ENCODE measurements around the gene PHF20. TPM values are rescaled to one million over a fixed set of nuclear protein-coding genes. Genes with fewer than 3 reads are reported as not detected.

The PHF20 gene
- total RNA-seq, 1 donor from 2014 or later: 42.2 TPM

- Mint-ChIP-seq H3K9me3 (ENCODE audit: low read depth) (no peaks in the 10 kb centered on the region), H3K4me3 (ENCODE audit: low read depth) (no peak overlapping the region), H3K27ac (no peak overlapping the region), H3K27me3 (no peaks in the 10 kb centered on the region), H3K36me3 (ENCODE audit: insufficient read depth) (peaks cover 10% of the 10 kb centered on the region), H3K4me1 (ENCODE audit: low read depth) (peaks cover 18% of the 10 kb centered on the region)
- DNase-seq (ENCODE audit: low spot score, unreplicated experiment): no peak
- TF ChIP-seq, protein P1, sequence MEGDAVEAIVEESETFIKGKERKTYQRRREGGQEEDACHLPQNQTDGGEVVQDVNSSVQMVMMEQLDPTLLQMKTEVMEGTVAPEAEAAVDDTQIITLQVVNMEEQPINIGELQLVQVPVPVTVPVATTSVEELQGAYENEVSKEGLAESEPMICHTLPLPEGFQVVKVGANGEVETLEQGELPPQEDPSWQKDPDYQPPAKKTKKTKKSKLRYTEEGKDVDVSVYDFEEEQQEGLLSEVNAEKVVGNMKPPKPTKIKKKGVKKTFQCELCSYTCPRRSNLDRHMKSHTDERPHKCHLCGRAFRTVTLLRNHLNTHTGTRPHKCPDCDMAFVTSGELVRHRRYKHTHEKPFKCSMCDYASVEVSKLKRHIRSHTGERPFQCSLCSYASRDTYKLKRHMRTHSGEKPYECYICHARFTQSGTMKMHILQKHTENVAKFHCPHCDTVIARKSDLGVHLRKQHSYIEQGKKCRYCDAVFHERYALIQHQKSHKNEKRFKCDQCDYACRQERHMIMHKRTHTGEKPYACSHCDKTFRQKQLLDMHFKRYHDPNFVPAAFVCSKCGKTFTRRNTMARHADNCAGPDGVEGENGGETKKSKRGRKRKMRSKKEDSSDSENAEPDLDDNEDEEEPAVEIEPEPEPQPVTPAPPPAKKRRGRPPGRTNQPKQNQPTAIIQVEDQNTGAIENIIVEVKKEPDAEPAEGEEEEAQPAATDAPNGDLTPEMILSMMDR (IDR thresholded peaks at IDR 0.05; ENCODE audit: unreplicated experiment): no peak
Measured at GRCh38 chr20:35823147-35823546, 51.3 kb downstream of the PHF20 start.

DNA sequence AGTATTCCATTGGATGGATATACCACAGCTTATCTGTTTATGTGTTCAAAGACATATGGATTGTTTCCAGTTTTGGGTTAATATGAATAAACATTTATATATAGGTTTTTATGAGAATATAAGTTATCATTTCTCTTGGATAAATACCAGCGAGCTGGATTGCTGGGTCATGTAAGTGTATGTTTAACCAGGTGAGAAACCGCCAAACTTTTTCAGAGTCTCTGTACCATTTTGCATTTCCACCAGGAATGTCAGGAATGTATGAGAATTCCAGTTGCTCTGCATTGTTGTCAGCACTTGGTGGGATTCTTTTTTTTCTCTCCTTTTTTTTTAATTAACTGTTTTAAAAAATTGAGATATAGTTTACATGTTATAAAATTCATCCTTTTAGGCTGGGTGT, 52.1 kb downstream of the PHF20 start:
- Mint-ChIP-seq H3K9me3 (ENCODE audit: low read depth) (no peaks in the 10 kb centered on the region), H3K27ac (no peak overlapping the region), H3K36me3 (ENCODE audit: insufficient read depth) (peaks cover 10% of the 10 kb centered on the region), H3K27me3 (no peaks in the 10 kb centered on the region), H3K4me1 (ENCODE audit: low read depth) (peaks cover 18% of the 10 kb centered on the region), H3K4me3 (ENCODE audit: low read depth) (no peak overlapping the region)
- no peak for DNase-seq (ENCODE audit: low spot score, unreplicated experiment)
- TF ChIP-seq, protein P1 (IDR thresholded peaks at IDR 0.05; ENCODE audit: unreplicated experiment): no peak

DNA sequence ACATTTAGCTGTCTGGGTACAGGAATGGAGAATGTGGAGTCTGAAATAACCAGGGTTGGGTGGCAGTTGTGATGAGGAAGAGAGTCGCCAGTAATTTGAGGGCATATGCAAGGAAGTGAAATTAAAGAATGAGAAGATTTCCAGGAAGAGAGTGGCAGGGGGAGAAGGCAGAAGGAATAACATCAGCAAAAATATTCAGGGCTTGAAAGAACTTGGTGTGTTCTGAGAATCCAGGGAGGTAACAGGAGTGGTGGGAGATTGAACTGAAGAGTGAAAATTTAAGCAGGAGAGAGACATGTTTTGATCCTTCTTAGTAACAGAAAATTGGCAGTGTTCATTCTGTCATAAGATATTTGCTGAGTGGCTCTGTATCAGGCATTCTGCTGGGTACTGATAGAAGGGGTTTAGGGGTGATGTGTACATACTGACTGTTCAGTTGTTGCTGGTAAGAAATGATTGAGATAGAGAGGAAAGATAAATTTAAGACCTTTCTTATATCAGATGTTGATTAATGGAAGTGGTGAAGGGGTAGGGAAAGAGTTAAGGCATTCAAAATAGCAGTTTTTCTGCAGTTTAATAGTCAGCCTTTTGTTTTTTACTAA, 54.7 kb downstream of the PHF20 start:
- Mint-ChIP-seq H3K27me3 (no peaks in the 10 kb centered on the region), H3K36me3 (ENCODE audit: insufficient read depth) (peaks cover 15% of the 10 kb centered on the region), H3K27ac (peak overlapping the region; percentile 23), H3K4me3 (ENCODE audit: low read depth) (no peak overlapping the region), H3K9me3 (ENCODE audit: low read depth) (no peaks in the 10 kb centered on the region), H3K4me1 (ENCODE audit: low read depth) (peaks cover 7% of the 10 kb centered on the region)
- TF ChIP-seq, protein P1 (IDR thresholded peaks at IDR 0.05; ENCODE audit: unreplicated experiment): no peak
- no peak for DNase-seq (ENCODE audit: low spot score, unreplicated experiment)

- H3K27ac Mint-ChIP-seq: no peak overlapping the region
- H3K27me3 Mint-ChIP-seq: no peaks in the 10 kb centered on the region
- H3K9me3 Mint-ChIP-seq (ENCODE audit: low read depth): no peaks in the 10 kb centered on the region
- no peak overlapping the region for H3K4me3 Mint-ChIP-seq (ENCODE audit: low read depth)
- TF ChIP-seq, protein P1 (IDR thresholded peaks at IDR 0.05; ENCODE audit: unreplicated experiment): no peak
- peaks cover 7% of the 10 kb centered on the region for H3K4me1 Mint-ChIP-seq (ENCODE audit: low read depth)
- H3K36me3 Mint-ChIP-seq (ENCODE audit: insufficient read depth): peaks cover 15% of the 10 kb centered on the region
- no peak for DNase-seq (ENCODE audit: low spot score, unreplicated experiment)
Measured at GRCh38 chr20:35828434-35828833, 56.6 kb downstream of the PHF20 start.

GRCh38 chr20:35828916-35829315, 57.1 kb downstream of the PHF20 start:
- H3K9me3 Mint-ChIP-seq (ENCODE audit: low read depth): no peaks in the 10 kb centered on the region
- no peak overlapping the region for H3K27ac Mint-ChIP-seq
- no peaks in the 10 kb centered on the region for H3K27me3 Mint-ChIP-seq
- H3K36me3 Mint-ChIP-seq (ENCODE audit: insufficient read depth): peaks cover 13% of the 10 kb centered on the region
- no peak for DNase-seq (ENCODE audit: low spot score, unreplicated experiment)
- H3K4me3 Mint-ChIP-seq (ENCODE audit: low read depth): no peak overlapping the region
- H3K4me1 Mint-ChIP-seq (ENCODE audit: low read depth): peaks cover 7% of the 10 kb centered on the region
- TF ChIP-seq, protein P1 (IDR thresholded peaks at IDR 0.05; ENCODE audit: unreplicated experiment): no peak
